ENCODE measurements around the gene SLC38A8.

DNA sequence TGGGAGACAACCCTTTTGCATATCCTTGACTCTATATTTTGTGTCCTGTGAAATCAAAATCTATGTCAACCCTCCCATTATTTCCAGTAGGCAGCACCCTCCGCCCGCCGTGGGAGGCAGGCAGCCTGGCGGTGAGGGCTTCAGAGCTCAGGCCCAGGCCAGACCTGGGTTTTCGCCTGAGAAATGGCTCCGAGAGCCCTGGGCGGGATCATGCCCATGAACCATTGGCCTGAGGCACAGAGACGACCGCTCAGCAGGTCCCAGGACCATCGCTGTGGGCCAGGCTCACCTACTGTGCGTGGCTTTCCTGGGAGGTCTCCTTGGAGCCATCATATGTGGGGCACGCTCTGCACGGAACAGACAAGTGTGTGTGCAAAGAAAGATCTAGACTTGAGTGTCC is 6.3 kb upstream of the SLC38A8 start:
- TF ChIP-seq, protein P1, sequence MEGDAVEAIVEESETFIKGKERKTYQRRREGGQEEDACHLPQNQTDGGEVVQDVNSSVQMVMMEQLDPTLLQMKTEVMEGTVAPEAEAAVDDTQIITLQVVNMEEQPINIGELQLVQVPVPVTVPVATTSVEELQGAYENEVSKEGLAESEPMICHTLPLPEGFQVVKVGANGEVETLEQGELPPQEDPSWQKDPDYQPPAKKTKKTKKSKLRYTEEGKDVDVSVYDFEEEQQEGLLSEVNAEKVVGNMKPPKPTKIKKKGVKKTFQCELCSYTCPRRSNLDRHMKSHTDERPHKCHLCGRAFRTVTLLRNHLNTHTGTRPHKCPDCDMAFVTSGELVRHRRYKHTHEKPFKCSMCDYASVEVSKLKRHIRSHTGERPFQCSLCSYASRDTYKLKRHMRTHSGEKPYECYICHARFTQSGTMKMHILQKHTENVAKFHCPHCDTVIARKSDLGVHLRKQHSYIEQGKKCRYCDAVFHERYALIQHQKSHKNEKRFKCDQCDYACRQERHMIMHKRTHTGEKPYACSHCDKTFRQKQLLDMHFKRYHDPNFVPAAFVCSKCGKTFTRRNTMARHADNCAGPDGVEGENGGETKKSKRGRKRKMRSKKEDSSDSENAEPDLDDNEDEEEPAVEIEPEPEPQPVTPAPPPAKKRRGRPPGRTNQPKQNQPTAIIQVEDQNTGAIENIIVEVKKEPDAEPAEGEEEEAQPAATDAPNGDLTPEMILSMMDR (IDR thresholded peaks at IDR 0.05; ENCODE audit: low read depth, low read length): no peak
- TF ChIP-seq MAX (IDR thresholded peaks at IDR 0.05; ENCODE audit: low read depth, low read length): no peak
